Chondrocyte (in vitro differentiated cells): ENCODE data around the gene GATB. TPM values are rescaled to one million over a fixed set of nuclear protein-coding genes. Genes with fewer than 3 reads are reported as not detected.

Experiments used
- DNase-seq: peaks from one replicate; pipeline ENCODE4 v3.0.0; 2021; ENCODE audit warnings: mixed read lengths, low spot score
- H3K27ac Mint-ChIP-seq: one replicate; pipeline ENCODE4 v1.8.0; 2021; ENCODE audit warnings: mild to moderate bottlenecking, moderate library complexity, mixed read lengths; ENCODE audit not compliant: unreplicated experiment
- H3K27me3 Mint-ChIP-seq: 2 replicates; pipeline ENCODE4 v1.8.0; 2021; ENCODE audit warnings: low read depth, mixed read lengths
- H3K36me3 Mint-ChIP-seq: 2 replicates; pipeline ENCODE4 v1.8.0; 2021; ENCODE audit warnings: low read depth, mixed read lengths
- H3K4me1 Mint-ChIP-seq: 2 replicates; pipeline ENCODE4 v1.8.0; 2021; ENCODE audit warnings: low read depth, mild to moderate bottlenecking, mixed read lengths
- H3K4me3 Mint-ChIP-seq: one replicate; pipeline ENCODE4 v1.8.0; 2021; ENCODE audit warnings: mild to moderate bottlenecking, moderate library complexity, mixed read lengths; ENCODE audit not compliant: unreplicated experiment
- H3K9me3 Mint-ChIP-seq: 2 replicates; pipeline ENCODE4 v1.8.0; 2021; ENCODE audit warnings: low read depth, mixed read lengths
- total RNA-seq: library from RNA; stranded (reverse); gene quantifications from 3 replicates; pipeline ENCODE4 v1.2.1, GENCODE V29; 2021
- TF ChIP-seq, protein P1 (sequence below): fragments of 200-600 bp; sonication (generic); IDR thresholded peaks from 2 replicates; pipeline ENCODE4 v1.5.0; 2021; ENCODE audit warnings: antibody characterized with exemption, mild to moderate bottlenecking, moderate library complexity

GATB gene
- total RNA-seq, 1 donor from 2014 or later, result 9.2 TPM

DNA sequence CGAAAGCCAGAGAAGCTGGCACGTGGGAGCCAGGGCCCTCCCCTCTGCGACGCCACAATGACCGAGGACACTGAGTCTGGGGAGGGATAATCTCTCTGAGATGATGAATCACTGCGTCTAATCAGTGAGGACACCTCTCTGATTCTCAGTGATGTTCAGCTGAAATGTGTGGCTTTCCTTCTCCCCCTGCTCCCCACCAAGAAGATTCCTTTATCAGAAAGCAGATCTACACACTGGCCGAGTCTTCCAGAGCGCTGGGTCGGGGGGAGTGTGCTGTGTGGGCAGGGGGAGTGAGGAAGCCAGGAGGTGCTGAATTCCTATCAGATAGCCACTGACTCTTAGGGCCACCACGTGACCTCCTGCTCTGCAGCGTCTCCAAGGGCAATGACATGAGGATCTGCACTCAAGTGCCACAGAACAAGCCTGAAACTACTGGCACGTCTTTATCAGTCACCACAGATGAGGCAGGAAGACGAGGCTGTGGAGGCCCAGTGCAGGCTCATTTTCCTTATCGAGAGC, 89.2 kb downstream of the GATB start:
- no peaks in the 10 kb centered on the region for H3K27me3 Mint-ChIP-seq
- peaks cover 17% of the 10 kb centered on the region for H3K4me1 Mint-ChIP-seq
- no peaks in the 10 kb centered on the region for H3K9me3 Mint-ChIP-seq
- no peak for DNase-seq
- TF ChIP-seq, protein P1, sequence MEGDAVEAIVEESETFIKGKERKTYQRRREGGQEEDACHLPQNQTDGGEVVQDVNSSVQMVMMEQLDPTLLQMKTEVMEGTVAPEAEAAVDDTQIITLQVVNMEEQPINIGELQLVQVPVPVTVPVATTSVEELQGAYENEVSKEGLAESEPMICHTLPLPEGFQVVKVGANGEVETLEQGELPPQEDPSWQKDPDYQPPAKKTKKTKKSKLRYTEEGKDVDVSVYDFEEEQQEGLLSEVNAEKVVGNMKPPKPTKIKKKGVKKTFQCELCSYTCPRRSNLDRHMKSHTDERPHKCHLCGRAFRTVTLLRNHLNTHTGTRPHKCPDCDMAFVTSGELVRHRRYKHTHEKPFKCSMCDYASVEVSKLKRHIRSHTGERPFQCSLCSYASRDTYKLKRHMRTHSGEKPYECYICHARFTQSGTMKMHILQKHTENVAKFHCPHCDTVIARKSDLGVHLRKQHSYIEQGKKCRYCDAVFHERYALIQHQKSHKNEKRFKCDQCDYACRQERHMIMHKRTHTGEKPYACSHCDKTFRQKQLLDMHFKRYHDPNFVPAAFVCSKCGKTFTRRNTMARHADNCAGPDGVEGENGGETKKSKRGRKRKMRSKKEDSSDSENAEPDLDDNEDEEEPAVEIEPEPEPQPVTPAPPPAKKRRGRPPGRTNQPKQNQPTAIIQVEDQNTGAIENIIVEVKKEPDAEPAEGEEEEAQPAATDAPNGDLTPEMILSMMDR, result no peak
- no peak overlapping the region for H3K4me3 Mint-ChIP-seq
- H3K36me3 Mint-ChIP-seq, result peaks cover 3% of the 10 kb centered on the region
- H3K27ac Mint-ChIP-seq, result peak overlapping the region; percentile 59

DNA sequence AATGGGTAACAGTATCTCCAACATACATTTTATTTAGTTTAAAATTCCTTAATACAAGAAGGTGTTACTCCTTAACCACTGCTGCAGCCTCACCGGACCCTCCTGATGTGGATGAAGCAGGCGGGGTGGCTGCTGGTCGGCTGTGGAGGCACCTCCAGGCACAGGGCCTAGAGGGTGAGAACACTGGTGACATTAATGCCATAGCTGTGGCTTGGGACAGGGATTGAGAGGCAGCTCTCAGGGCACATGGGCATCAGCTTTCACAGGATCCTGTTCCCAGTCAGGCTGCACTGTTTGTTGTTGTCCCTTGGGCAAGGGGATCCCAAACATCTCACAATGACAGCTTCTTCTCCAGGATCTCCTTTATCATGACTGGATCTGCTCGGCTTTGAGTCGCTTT, 90.0 kb downstream of the GATB start:
- Mint-ChIP-seq H3K27me3 (no peaks in the 10 kb centered on the region), H3K4me3 (no peak overlapping the region), H3K27ac (no peak overlapping the region), H3K36me3 (peaks cover 3% of the 10 kb centered on the region), H3K4me1 (peaks cover 10% of the 10 kb centered on the region), H3K9me3 (no peaks in the 10 kb centered on the region)
- no peak for DNase-seq
- TF ChIP-seq, protein P1, result no peak

DNA sequence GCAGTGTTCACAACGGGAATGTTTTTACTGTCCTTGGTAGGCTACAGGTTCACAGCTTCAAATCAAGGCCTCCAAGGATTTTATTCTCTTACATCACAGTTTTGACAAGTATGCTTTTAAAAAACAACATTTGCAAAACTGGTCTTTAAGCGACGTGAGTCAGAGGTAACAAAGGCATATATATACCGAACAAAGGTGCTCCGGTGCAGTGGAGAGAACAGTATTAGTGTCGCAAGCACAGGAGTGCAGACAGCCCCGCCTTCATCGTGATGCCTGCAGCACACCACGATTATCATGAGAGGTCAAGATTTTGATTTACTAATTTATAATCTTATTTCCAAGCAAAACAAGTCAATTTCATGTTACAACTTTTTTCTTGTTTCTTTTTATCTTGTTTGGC, 90.8 kb downstream of the GATB start:
- H3K36me3 Mint-ChIP-seq, result peaks cover 3% of the 10 kb centered on the region
- no peak overlapping the region for H3K4me3 Mint-ChIP-seq
- DNase-seq, result no peak
- H3K9me3 Mint-ChIP-seq, result no peaks in the 10 kb centered on the region
- no peaks in the 10 kb centered on the region for H3K27me3 Mint-ChIP-seq
- peaks cover 6% of the 10 kb centered on the region for H3K4me1 Mint-ChIP-seq
- no peak overlapping the region for H3K27ac Mint-ChIP-seq
- TF ChIP-seq, protein P1, result no peak

DNA sequence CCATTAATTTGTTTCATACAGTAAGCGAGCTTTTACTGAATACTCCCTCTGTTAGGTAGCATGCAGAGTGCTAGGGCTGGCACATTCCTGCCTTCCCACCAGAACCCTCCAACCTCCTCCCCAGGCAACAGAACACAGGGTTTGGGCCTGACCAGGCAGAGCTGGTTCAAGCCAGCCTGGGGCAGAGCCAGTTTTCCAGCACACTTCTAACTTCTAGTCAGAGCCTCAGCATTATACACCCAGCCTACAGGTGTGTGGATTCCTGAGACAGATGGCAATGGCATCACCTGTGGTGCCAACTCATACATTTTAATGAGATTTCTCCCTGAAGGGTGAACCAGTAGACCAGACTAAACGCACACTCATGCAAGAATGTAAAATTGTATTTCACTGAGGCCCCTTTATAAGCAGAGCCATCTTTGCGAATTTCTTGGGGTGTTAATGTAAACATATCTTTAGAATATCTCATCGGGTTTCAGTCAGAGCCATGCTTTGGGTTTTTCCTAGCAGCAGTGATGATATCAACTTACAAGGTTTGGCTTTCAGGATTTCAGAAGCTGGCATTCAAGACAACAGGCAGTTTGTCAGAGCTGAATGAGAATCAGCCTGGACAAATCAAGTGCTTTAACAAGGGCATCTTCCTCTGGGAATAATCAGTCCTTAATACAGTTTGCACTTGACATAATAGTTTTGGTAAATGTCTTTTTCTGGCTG, 92.0 kb downstream of the GATB start:
- Mint-ChIP-seq H3K27me3 (no peaks in the 10 kb centered on the region), H3K4me3 (no peak overlapping the region), H3K4me1 (peaks cover 3% of the 10 kb centered on the region), H3K27ac (no peak overlapping the region), H3K36me3 (peaks cover 3% of the 10 kb centered on the region), H3K9me3 (no peaks in the 10 kb centered on the region)
- TF ChIP-seq, protein P1, result no peak
- DNase-seq, result no peak

DNA sequence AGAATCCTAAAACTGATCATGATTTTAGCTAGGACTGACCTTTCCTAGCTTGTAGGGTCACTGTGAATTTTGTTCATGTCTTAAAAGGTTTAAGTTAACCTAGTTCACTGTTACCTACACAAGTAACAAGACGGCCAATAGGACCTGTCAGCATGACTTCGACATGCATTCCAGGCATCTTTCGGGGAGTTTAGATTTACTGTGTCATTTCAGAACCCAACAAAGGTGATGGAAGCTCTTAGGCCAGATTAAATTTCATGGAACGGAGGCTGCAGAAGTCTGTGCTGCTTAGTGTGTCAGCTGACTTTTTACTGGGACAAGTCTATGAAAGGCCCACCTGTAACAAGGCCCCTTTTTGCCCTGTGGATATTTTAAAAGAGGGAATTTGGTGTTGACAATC, 93.1 kb downstream of the GATB start:
- H3K4me1 Mint-ChIP-seq, result peaks cover 3% of the 10 kb centered on the region
- H3K27ac Mint-ChIP-seq, result no peak overlapping the region
- H3K4me3 Mint-ChIP-seq, result no peak overlapping the region
- no peak for DNase-seq
- no peaks in the 10 kb centered on the region for H3K27me3 Mint-ChIP-seq
- H3K36me3 Mint-ChIP-seq, result peaks cover 3% of the 10 kb centered on the region
- TF ChIP-seq, protein P1, result no peak
- no peaks in the 10 kb centered on the region for H3K9me3 Mint-ChIP-seq
